ENCODE data around the gene SHISA9. TPM values are rescaled to one million over a fixed set of nuclear protein-coding genes. Genes with fewer than 3 reads are reported as not detected.
A peak's percentile ranks its signal among the peaks of the same experiment; 100 is the strongest.

Gene SHISA9
- total RNA-seq, 1 experiment from 2014 or later: 0.34 TPM

- no peak for DNase-seq (ENCODE audit: low read depth)
Measured at GRCh38 chr16:12951976-12952375, 50.6 kb downstream of the SHISA9 start.

- peak; percentile 3 for DNase-seq (ENCODE audit: low read depth)
Measured at GRCh38 chr16:12958366-12958765, 57.0 kb downstream of the SHISA9 start.

DNA sequence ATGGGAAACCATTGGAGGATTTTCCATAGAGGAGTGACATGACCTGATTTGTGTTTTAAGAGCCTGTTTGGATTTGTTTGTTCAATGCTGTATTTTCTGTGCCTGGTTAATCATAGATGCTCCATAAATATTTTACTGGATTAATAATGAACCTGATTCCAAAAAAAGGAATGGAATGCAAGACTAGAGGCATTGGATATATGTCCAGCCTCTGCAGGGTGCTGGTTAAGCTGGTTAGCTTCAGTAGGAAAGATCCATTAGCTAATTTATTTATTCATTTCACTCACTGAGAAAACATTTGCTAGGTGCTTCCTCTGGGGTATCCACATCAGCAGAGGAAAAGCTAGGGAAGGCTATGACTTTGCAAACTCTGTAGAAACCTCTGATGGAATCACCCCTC lies 57.7 kb downstream of the SHISA9 start:
- no peak for DNase-seq (ENCODE audit: low read depth)

GRCh38 chr16:12961626-12962025 lies 60.2 kb downstream of the SHISA9 start:
- DNase-seq (ENCODE audit: low read depth): no peak

GRCh38 chr16:12964461-12964860 lies 63.1 kb downstream of the SHISA9 start:
- no peak for DNase-seq (ENCODE audit: low read depth)

DNA sequence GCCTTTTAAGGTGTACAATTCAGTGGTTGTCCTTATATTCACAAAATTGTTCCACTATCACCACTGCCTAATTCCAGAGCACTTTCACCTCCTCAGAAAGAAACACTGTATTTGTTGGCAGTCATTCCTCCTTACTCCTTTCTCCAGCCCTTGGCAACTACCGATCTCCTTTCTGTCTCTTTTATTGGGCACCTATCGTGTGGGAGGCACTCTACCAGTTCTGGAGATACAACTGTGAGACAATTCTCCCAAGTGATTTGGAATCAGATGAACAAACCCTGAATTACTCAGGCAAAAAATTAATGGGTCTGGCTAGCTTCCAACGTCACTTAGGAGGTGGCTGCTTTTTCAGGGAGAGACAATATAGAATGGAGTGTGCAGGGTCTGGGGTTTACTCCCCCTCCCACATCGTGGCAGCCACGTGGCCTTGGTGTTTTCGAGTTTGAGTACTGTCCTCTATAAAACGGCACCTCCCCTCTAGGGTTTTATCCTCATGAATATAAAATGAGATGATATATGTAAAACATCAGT lies 63.9 kb downstream of the SHISA9 start:
- DNase-seq (ENCODE audit: low read depth): peak; percentile 1

GRCh38 chr16:12971241-12971640 lies 69.8 kb downstream of the SHISA9 start:
- peak; percentile 97 for DNase-seq (ENCODE audit: low read depth)

DNA sequence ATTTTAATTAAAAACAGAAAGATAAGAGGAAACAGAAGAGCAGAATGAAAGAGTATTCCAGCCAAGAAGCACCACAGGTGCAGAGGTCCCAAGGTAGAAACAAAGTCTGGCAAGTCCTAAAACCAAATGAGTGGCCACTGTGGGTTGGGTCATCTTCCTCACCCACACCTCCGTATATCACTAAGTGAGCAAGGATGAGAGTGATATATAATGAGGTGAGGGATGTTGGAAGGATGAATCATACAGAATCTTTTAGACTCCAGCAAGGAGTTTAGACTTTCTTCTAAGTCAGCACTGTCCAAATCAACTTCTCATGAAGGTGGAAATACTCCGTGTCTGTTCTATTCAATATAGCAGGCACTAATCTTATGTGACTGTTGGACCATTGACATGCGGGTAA lies 70.8 kb downstream of the SHISA9 start:
- DNase-seq (ENCODE audit: low read depth): peak; percentile 6

DNA sequence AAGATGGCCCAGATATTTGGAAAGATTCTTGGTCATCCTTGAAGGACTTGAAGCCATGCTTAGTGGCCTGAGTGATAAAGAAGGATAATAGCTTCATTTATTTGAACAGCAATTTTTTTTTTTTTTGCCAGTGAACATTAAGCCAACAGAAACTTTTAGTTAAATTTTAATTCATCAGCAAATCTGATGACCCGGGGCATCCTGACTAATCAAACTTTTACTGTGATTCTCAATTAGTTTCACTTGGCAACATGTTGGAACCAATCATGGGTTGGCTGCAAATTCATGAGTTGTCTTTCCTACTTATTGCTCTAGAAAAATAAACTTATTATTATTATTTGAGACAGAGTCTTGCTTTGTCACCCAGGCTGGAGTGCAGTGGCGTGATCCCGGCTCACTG lies 74.4 kb downstream of the SHISA9 start:
- DNase-seq (ENCODE audit: low read depth): no peak

GRCh38 chr16:12976496-12976895 lies 75.1 kb downstream of the SHISA9 start:
- DNase-seq (ENCODE audit: low read depth): no peak

- DNase-seq (ENCODE audit: low read depth): peak; percentile 72
Measured at GRCh38 chr16:12976936-12977335, 75.5 kb downstream of the SHISA9 start.

GRCh38 chr16:12985516-12985915 lies 84.1 kb downstream of the SHISA9 start:
- no peak for DNase-seq (ENCODE audit: low read depth)

DNA sequence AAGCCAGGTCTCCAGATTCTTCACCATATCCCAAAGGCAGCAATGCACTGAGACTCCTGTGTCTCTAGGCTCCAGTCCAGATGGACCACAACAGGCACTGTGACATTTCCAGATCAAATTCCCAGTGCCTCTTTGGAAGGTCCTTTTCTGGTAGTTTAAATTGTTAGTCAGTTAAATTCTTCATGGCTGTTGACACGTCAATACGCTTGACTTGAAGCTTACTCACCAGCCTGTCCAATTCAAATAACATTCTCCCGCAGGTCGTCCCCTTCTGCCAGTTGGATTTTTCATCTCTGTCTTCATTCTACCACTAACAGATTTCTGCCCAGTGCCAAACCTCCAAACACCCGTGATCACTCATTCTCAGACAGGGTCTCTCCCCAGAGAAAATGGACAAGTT lies 86.7 kb downstream of the SHISA9 start:
- peak; percentile 70 for DNase-seq (ENCODE audit: low read depth)

DNA sequence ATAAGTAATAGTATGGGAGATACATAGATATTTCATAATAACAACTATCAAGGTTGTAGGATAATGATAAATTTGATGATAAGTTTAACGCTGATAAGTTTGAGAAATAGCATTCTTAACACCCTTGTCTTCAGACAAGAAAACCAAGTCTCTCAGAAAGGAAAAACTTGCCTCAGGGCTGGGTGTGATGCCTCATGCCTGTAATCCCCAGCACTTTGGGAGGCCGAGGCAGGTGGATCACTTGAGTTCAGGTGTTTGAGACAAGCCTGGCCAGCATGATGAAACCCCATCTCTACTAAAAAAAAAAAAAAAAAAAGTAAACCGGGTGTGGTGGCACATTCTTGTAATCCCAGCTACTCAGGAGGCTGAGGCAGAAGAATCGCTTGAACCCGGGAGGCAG lies 90.7 kb downstream of the SHISA9 start:
- DNase-seq (ENCODE audit: low read depth): no peak

GRCh38 chr16:12994402-12994801 lies 93.0 kb downstream of the SHISA9 start:
- no peak for DNase-seq (ENCODE audit: low read depth)

GRCh38 chr16:12995721-12996372 lies 94.4 kb downstream of the SHISA9 start:
- DNase-seq (ENCODE audit: low read depth): no peak

DNA sequence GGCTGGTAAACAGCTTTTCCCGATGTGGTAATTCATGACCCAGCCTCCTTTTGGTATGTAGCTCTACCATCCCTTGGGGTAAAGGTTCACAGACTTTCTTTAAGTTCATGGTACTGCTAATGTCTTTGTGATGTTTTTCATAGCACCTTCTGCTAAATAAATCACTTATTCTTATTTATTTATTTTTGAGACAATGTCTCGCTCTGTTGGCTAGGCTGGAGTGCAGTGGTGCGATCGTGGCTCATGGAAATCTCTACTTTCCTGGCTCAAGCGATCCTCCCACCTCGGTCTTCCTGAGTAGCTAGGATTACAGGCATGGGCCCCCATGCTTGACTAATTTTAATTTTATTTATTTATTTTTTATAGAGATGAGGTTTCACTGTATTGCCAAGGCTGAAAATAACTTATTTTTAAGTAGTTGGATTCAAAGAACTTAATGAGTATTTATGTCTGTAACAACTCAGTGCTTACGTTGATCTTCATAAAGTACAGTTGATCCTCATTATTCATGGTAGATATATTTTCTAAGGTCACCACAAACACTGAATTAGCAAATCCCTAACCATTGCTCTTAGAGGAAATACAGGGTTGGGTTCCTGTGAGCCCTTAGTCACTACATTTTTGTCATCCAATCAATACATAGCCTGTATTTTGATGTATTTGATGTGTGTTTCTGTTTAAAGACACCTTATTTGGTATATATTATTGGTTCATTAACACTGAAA lies 97.1 kb downstream of the SHISA9 start:
- DNase-seq (ENCODE audit: low read depth): no peak

GRCh38 chr16:12999368-12999767 lies 98.0 kb downstream of the SHISA9 start:
- DNase-seq (ENCODE audit: low read depth): no peak

GRCh38 chr16:13005721-13006247 lies 104.4 kb downstream of the SHISA9 start:
- DNase-seq (ENCODE audit: low read depth): no peak

- DNase-seq (ENCODE audit: low read depth): no peak
Measured at GRCh38 chr16:13012601-13013000, 111.2 kb downstream of the SHISA9 start.

DNA sequence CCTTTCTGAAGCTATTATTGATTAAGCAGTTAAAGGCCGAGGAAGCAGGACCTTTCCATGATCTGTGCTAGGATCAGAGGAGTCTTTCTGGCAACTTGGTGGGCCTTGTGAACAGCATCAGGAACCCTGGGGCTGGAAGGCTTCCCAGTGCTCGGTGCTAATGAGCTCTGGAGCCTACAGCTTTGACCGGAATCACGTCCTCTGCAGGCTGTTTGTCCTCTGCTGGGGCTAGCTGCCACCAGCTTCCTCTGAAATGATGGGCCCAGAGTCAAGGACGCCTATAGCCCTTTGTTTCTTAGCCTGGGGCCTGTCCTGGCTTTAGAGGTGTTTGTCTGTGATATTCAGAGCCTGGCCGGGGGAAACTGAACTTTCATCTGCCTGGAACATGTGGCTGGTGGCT lies 111.6 kb downstream of the SHISA9 start:
- no peak for DNase-seq (ENCODE audit: low read depth)

DNA sequence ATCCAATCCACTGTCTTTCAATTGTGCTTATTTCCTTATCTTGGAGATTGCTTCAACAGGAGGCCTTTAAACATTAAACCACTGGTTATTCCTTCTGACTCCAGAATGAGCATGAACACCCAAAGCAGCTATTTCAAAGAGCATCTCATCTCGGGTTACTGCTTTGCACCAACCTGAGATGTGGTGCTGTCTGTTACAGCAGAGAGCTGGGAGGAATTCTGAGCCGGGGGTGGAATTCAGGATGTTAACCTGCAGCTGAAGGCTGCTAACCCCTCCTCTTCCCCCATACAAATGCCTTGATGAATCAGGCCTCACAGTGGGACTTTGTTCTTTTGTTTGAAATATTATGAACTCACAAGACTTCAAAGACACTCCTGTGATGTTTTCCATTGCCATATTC lies 113.1 kb downstream of the SHISA9 start:
- DNase-seq (ENCODE audit: low read depth): no peak

- DNase-seq (ENCODE audit: low read depth): no peak
Measured at GRCh38 chr16:13018026-13018425, 116.6 kb downstream of the SHISA9 start.
